ENCODE measurements around the gene FUT4. TPM values are rescaled to one million over a fixed set of nuclear protein-coding genes. Genes with fewer than 3 reads are reported as not detected.

FUT4 gene
- total and polyA plus RNA-seq, 4 donors = 1.0 to 9.7 (median 7.2) TPM

DNA sequence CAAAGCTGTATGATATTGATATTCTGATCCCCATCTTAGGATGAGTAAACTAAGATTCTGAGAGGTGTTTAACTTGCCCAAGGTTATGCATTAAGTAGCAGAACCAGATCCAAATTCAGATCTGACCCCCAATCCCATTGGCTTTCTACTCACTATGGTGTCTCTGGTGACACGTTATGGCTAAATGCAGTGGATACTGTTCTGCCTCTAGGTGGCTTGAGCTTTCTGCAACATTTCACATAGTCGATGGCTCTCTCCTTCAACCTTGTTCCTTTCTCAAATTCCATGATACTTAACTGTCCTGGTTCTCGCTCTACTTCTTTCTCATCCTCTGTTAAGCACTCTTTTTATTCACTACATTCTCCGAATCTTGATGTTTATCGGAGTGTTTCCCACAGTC is 22.0 kb upstream of the FUT4 start:
- 44 to 67% methylated on average over 5 of the region's 5 CpGs for WGBS, 2 donors
- H3K4me3 ChIP-seq = no peak overlapping the region
- no peak for ATAC-seq (ENCODE audit: insufficient read depth, low FRiP score)

DNA sequence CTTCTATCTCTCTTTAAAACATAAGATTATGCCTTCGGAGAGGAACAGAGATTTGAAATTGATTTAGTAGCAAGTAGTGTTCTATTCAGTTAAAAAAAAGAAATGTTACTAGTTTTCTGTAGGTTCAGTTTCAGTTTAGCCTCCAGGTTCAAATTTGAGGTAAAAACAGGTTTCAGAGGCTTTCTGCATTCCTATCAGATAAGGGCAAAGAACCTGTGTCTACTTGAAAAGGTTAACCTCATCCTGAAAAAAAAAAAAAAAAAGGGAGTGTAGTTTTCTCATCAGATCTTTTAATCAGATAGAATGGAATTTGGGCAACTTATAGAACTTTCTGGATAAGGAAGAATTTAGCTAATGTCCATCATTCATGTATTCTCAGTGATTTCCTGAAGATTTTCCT is 19.4 kb upstream of the FUT4 start:
- Histone ChIP-seq H3K9ac (ENCODE audit: insufficient read depth in 1 of 2, low read length in 2 of 2) (no peak overlapping the region), H3K27me3 (ENCODE audit: control insufficient read depth in 3 of 3, insufficient read depth in 3 of 3, low read length in 2 of 3) (no peaks in the 10 kb centered on the region), H3K9me3 (ENCODE audit: control insufficient read depth in 4 of 4, insufficient read depth in 3 of 4, low read length in 3 of 4) (no peaks in the 10 kb centered on the region), H3K4me3 (no peak overlapping the region), H3K4me1 (ENCODE audit: control insufficient read depth in 5 of 5, insufficient read depth in 5 of 5, low read length in 5 of 5) (peaks cover 0 to 20% (median under 1%) of the 10 kb centered on the region in 5 donors), H3K27ac (ENCODE audit: low read depth in 1 of 2, low read length in 1 of 2) (no peak overlapping the region), H3K36me3 (ENCODE audit: control insufficient read depth in 4 of 4, insufficient read depth in 4 of 4, low read length in 4 of 4) (no peaks in the 10 kb centered on the region)
- TF ChIP-seq, protein P1, sequence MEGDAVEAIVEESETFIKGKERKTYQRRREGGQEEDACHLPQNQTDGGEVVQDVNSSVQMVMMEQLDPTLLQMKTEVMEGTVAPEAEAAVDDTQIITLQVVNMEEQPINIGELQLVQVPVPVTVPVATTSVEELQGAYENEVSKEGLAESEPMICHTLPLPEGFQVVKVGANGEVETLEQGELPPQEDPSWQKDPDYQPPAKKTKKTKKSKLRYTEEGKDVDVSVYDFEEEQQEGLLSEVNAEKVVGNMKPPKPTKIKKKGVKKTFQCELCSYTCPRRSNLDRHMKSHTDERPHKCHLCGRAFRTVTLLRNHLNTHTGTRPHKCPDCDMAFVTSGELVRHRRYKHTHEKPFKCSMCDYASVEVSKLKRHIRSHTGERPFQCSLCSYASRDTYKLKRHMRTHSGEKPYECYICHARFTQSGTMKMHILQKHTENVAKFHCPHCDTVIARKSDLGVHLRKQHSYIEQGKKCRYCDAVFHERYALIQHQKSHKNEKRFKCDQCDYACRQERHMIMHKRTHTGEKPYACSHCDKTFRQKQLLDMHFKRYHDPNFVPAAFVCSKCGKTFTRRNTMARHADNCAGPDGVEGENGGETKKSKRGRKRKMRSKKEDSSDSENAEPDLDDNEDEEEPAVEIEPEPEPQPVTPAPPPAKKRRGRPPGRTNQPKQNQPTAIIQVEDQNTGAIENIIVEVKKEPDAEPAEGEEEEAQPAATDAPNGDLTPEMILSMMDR (IDR thresholded peaks at IDR 0.05; ENCODE audit: control extremely low read depth, extremely low read depth) = no peak
- ATAC-seq (ENCODE audit: insufficient read depth, low FRiP score) (no peak), DNase-seq (no peak)
- 83 to 86% methylated on average over 1 of the region's 1 CpG for WGBS, 2 donors

More for the DNA sequence above, 22.0 kb upstream of the FUT4 start:
- Histone ChIP-seq H3K27ac (ENCODE audit: low read depth in 1 of 2, low read length in 1 of 2) (no peak overlapping the region), H3K4me1 (ENCODE audit: control insufficient read depth in 5 of 5, insufficient read depth in 5 of 5, low read length in 5 of 5) (peaks cover 0 to 16% (median 2%) of the 10 kb centered on the region in 5 donors), H3K9me3 (ENCODE audit: control insufficient read depth in 4 of 4, insufficient read depth in 3 of 4, low read length in 3 of 4) (no peaks in the 10 kb centered on the region), H3K27me3 (ENCODE audit: control insufficient read depth in 3 of 3, insufficient read depth in 3 of 3, low read length in 2 of 3) (peaks cover 0 to under 1% (median 0%) of the 10 kb centered on the region in 3 donors), H3K36me3 (ENCODE audit: control insufficient read depth in 4 of 4, insufficient read depth in 4 of 4, low read length in 4 of 4) (no peaks in the 10 kb centered on the region), H3K9ac (ENCODE audit: insufficient read depth in 1 of 2, low read length in 2 of 2) (no peak overlapping the region)
- TF ChIP-seq, protein P1 (IDR thresholded peaks at IDR 0.05; ENCODE audit: control extremely low read depth, extremely low read depth) = no peak
- DNase-seq = no peak

DNA sequence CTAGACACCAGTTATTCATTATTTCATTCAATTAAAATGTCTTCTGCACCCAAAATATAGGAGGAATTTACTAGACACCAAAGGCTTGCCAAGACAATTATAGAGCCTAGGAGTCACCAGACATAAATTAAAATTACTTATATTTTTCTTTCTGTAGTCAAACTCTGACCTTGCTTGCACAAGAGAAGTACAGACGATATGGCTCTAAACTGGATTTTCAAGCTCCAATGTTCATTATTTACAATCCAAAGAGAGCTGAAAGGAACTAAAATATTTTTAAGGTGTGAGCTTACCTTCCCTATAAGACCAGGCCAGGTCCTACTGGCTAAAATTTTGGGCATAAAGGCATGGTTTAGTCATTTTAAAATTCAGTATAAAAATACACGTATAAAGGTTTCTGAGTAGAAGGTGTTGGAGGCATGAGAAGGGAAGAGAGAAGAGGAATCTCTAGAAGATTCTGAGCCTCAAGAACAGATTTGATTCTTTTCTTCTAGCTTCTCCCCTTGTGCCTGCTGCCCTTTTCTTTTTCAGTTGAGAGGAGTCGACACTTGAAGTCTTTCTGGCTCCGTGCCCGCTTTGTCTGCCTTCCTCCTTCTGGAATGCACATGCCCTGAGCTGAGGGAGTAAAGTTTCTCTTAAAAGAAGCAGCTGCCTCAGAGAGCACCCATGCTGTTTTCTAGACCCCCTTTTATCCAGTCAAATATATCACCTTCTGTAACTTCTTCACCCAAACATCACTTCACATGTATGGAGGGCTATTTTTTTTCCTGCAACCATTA is 18.0 kb upstream of the FUT4 start:
- no peak overlapping the region for H3K27ac ChIP-seq (ENCODE audit: low read depth in 1 of 2, low read length in 1 of 2)
- TF ChIP-seq, protein P1 (IDR thresholded peaks at IDR 0.05; ENCODE audit: control extremely low read depth, extremely low read depth) = no peak
- peaks cover 0 to 20% (median 0%) of the 10 kb centered on the region in 5 donors for H3K4me1 ChIP-seq (ENCODE audit: control insufficient read depth in 5 of 5, insufficient read depth in 5 of 5, low read length in 5 of 5)
- DNase-seq (peak; percentile 85 to 88 (median 85)), ATAC-seq (ENCODE audit: insufficient read depth, low FRiP score) (no peak)
- H3K9ac ChIP-seq (ENCODE audit: insufficient read depth in 1 of 2, low read length in 2 of 2) = no peak overlapping the region
- 27 to 32% methylated on average over 5 of the region's 5 CpGs for WGBS, 2 donors
- H3K27me3 ChIP-seq (ENCODE audit: control insufficient read depth in 3 of 3, insufficient read depth in 3 of 3, low read length in 2 of 3) = no peaks in the 10 kb centered on the region
- H3K4me3 ChIP-seq = no peak overlapping the region
- H3K36me3 ChIP-seq (ENCODE audit: control insufficient read depth in 4 of 4, insufficient read depth in 4 of 4, low read length in 4 of 4) = no peaks in the 10 kb centered on the region
- H3K9me3 ChIP-seq (ENCODE audit: control insufficient read depth in 4 of 4, insufficient read depth in 3 of 4, low read length in 3 of 4) = no peaks in the 10 kb centered on the region
